Astrocyte (in vitro differentiated cells and primary cell): Measurements from ENCODE around the gene MAPKAPK5. TPM values are rescaled to one million over a fixed set of nuclear protein-coding genes. Genes with fewer than 3 reads are reported as not detected.

Experiments
- DNase-seq: peaks from one replicate; pipeline ENCODE4 v3.0.0-alpha.2; 2010; ENCODE audit warnings: low read depth
- FAIRE-seq: peaks from 2 replicates; lab custom pipeline; 2011; peaks lifted over from hg19 to GRCh38; lab: Jason Lieb, UNC
- H2AFZ ChIP-seq: 2 replicates; pipeline ENCODE4 v1.6.0; 2012; ENCODE audit warnings: low read depth, low read length, inconsistent platforms
- H3K27ac ChIP-seq: 2 replicates; pipeline ENCODE4 v1.5.1; 2011; ENCODE audit warnings: low read depth, low read length, inconsistent platforms
- H3K27me3 ChIP-seq: 2 replicates; pipeline ENCODE4 v1.6.0; 2011; ENCODE audit warnings: low read length, inconsistent platforms; ENCODE audit not compliant: insufficient read depth
- H3K36me3 ChIP-seq: 2 replicates; pipeline ENCODE4 v1.5.1; 2011; ENCODE audit warnings: low read length, inconsistent platforms; ENCODE audit not compliant: insufficient read depth
- H3K4me1 ChIP-seq: 2 replicates; pipeline ENCODE4 v1.5.1; 2011; ENCODE audit warnings: low read length, inconsistent platforms; ENCODE audit not compliant: insufficient read depth
- H3K4me2 ChIP-seq: 2 replicates; pipeline ENCODE4 v1.6.0; 2012; ENCODE audit warnings: low read length, inconsistent platforms
- H3K4me3 ChIP-seq: 2 replicates; pipeline ENCODE4 v1.5.1; 2011; ENCODE audit warnings: low read depth, mild to moderate bottlenecking, low read length, inconsistent platforms; ENCODE audit not compliant: insufficient read depth
- H3K79me2 ChIP-seq: 2 replicates; pipeline ENCODE4 v1.6.0; 2012; ENCODE audit warnings: mild to moderate bottlenecking, low read length, inconsistent platforms; ENCODE audit not compliant: insufficient read depth
- H3K9ac ChIP-seq: 2 replicates; pipeline ENCODE4 v1.6.0; 2012; ENCODE audit warnings: mild to moderate bottlenecking, low read length, inconsistent platforms
- H3K9me3 ChIP-seq: 2 replicates; pipeline ENCODE4 v1.5.1; 2012; ENCODE audit warnings: low read depth, mild to moderate bottlenecking, low read length, inconsistent platforms; ENCODE audit not compliant: insufficient read depth
- H4K20me1 ChIP-seq: 2 replicates; pipeline ENCODE4 v1.6.0; 2012; ENCODE audit warnings: low read length, inconsistent platforms; ENCODE audit not compliant: insufficient read depth
- H3K27ac Mint-ChIP-seq: one replicate; pipeline ENCODE4 v1.8.0; 2021; ENCODE audit warnings: mild to moderate bottlenecking, mixed read lengths; ENCODE audit not compliant: unreplicated experiment
- H3K27me3 Mint-ChIP-seq: one replicate; pipeline ENCODE4 v1.8.0; 2021; ENCODE audit warnings: low read depth, mixed read lengths; ENCODE audit not compliant: unreplicated experiment
- H3K36me3 Mint-ChIP-seq: one replicate; pipeline ENCODE4 v1.8.0; 2021; ENCODE audit warnings: low read depth, mixed read lengths; ENCODE audit not compliant: unreplicated experiment
- H3K4me1 Mint-ChIP-seq: one replicate; pipeline ENCODE4 v1.8.0; 2021; ENCODE audit warnings: low read depth, mixed read lengths; ENCODE audit not compliant: unreplicated experiment
- H3K4me3 Mint-ChIP-seq: one replicate; pipeline ENCODE4 v1.8.0; 2021; ENCODE audit warnings: mild to moderate bottlenecking, moderate library complexity, mixed read lengths; ENCODE audit not compliant: unreplicated experiment
- H3K9me3 Mint-ChIP-seq: one replicate; pipeline ENCODE4 v1.8.0; 2021; ENCODE audit warnings: mild to moderate bottlenecking, mixed read lengths; ENCODE audit not compliant: unreplicated experiment
- CTCF ChIP-seq: IDR thresholded peaks from 2 replicates; pipeline ENCODE4 v1.5.1; 2011; ENCODE audit warnings: low read depth, mild to moderate bottlenecking, inconsistent platforms, low read length, moderate library complexity; ENCODE audit not compliant: insufficient read depth
- EZH2 ChIP-seq: IDR thresholded peaks from 2 replicates; pipeline ENCODE4 v1.6.1; 2012; ENCODE audit warnings: mild to moderate bottlenecking, low read length, inconsistent platforms; ENCODE audit not compliant: insufficient read depth
- total RNA-seq: library from RNA; stranded (reverse); gene quantifications from 2 replicates; pipeline ENCODE4 v1.2.1, GENCODE V29; 2021

MAPKAPK5 gene
- total RNA-seq, 1 donor from 2014 or later: 42.6 TPM

GRCh38 chr12:111825509-111825908, 16.5 kb upstream of the MAPKAPK5 start:
- Histone ChIP-seq H3K79me2 (no peaks in the 10 kb centered on the region), H3K27ac (no peak overlapping the region), H2AFZ (no peak overlapping the region), H3K27me3 (peaks cover 23% of the 10 kb centered on the region), H3K36me3 (no peaks in the 10 kb centered on the region), H3K4me3 (no peak overlapping the region), H3K9ac (no peak overlapping the region), H3K4me2 (no peak overlapping the region), H3K9me3 (no peaks in the 10 kb centered on the region), H3K4me1 (no peaks in the 10 kb centered on the region), H4K20me1 (no peaks in the 10 kb centered on the region)
- Mint-ChIP-seq H3K27me3 (peaks cover 8% of the 10 kb centered on the region), H3K9me3 (peaks cover 4% of the 10 kb centered on the region), H3K4me1 (peaks cover under 1% of the 10 kb centered on the region), H3K4me3 (no peak overlapping the region), H3K36me3 (no peaks in the 10 kb centered on the region), H3K27ac (peak overlapping the region; percentile 10)
- FAIRE-seq (no peak), DNase-seq (no peak)
- no peak for TF ChIP-seq EZH2

- Histone ChIP-seq H4K20me1 (no peaks in the 10 kb centered on the region), H3K27me3 (peaks cover 23% of the 10 kb centered on the region), H3K27ac (no peak overlapping the region), H3K36me3 (no peaks in the 10 kb centered on the region), H3K9ac (no peak overlapping the region), H3K9me3 (no peaks in the 10 kb centered on the region), H3K4me3 (no peak overlapping the region), H2AFZ (no peak overlapping the region), H3K4me1 (no peaks in the 10 kb centered on the region), H3K79me2 (no peaks in the 10 kb centered on the region), H3K4me2 (no peak overlapping the region)
- no peak for TF ChIP-seq EZH2
- no peak for TF ChIP-seq CTCF
- no peaks in the 10 kb centered on the region for H3K4me1 Mint-ChIP-seq
- peaks cover 8% of the 10 kb centered on the region for H3K27me3 Mint-ChIP-seq
- H3K4me3 Mint-ChIP-seq: no peak overlapping the region
- H3K9me3 Mint-ChIP-seq: peaks cover 2% of the 10 kb centered on the region
- FAIRE-seq: no peak
- DNase-seq: no peak
- no peaks in the 10 kb centered on the region for H3K36me3 Mint-ChIP-seq
- H3K27ac Mint-ChIP-seq: no peak overlapping the region
Observed at GRCh38 chr12:111826316-111826715, 15.7 kb upstream of the MAPKAPK5 start.

GRCh38 chr12:111826992-111827391, 15.0 kb upstream of the MAPKAPK5 start:
- Histone ChIP-seq H2AFZ (no peak overlapping the region), H3K9ac (no peak overlapping the region), H3K27ac (no peak overlapping the region), H3K27me3 (peaks cover 20% of the 10 kb centered on the region), H3K9me3 (no peaks in the 10 kb centered on the region), H3K4me2 (no peak overlapping the region), H3K4me3 (no peak overlapping the region), H3K79me2 (no peaks in the 10 kb centered on the region), H3K4me1 (no peaks in the 10 kb centered on the region), H4K20me1 (no peaks in the 10 kb centered on the region), H3K36me3 (no peaks in the 10 kb centered on the region)
- no peak overlapping the region for H3K4me3 Mint-ChIP-seq
- peaks cover 8% of the 10 kb centered on the region for H3K27me3 Mint-ChIP-seq
- no peaks in the 10 kb centered on the region for H3K36me3 Mint-ChIP-seq
- TF ChIP-seq CTCF: no peak
- TF ChIP-seq EZH2: no peak
- no peak overlapping the region for H3K27ac Mint-ChIP-seq
- FAIRE-seq (no peak), DNase-seq (no peak)
- H3K4me1 Mint-ChIP-seq: no peaks in the 10 kb centered on the region
- H3K9me3 Mint-ChIP-seq: no peaks in the 10 kb centered on the region
